Liver (tissue), 9 donors: ENCODE results near the gene RBM46. TPM values are rescaled to one million over a fixed set of nuclear protein-coding genes. Genes with fewer than 3 reads are reported as not detected.

Source experiments
- DNase-seq: peaks from one replicate; pipeline ENCODE4 v3.0.0-alpha.2; 2017; ENCODE audit warnings: low spot score
- H3K27ac ChIP-seq, 2 donors: one replicate each; pipeline ENCODE4 v1.7.0; 2013; ENCODE audit warnings: inconsistent platforms in 2 of 2, low read length in 2 of 2, control low read depth in 1 of 2, low read depth in 1 of 2, mild to moderate bottlenecking in 1 of 2
- H3K27me3 ChIP-seq, 4 donors: one replicate each; pipeline versions ENCODE4 v1.6.1 to v1.7.0; 2013; ENCODE audit warnings: low read length in 3 of 4, inconsistent platforms in 1 of 4, mild to moderate bottlenecking in 1 of 4, moderate library complexity in 1 of 4; ENCODE audit not compliant: control insufficient read depth in 4 of 4, insufficient read depth in 4 of 4
- H3K36me3 ChIP-seq, 4 donors: one replicate each; pipeline versions ENCODE4 v1.6.1 to v1.7.0; 2013; ENCODE audit warnings: low read length in 3 of 4, mild to moderate bottlenecking in 3 of 4, low read depth in 1 of 4, moderate library complexity in 1 of 4; ENCODE audit not compliant: control insufficient read depth in 4 of 4, insufficient read depth in 3 of 4
- H3K4me1 ChIP-seq, 4 donors: one replicate each; pipeline versions ENCODE4 v1.6.1 to v1.7.0; 2013; ENCODE audit warnings: low read length in 3 of 4, mild to moderate bottlenecking in 3 of 4, moderate library complexity in 1 of 4; ENCODE audit not compliant: control insufficient read depth in 4 of 4, insufficient read depth in 4 of 4
- H3K4me3 ChIP-seq, 3 donors: one replicate each; pipeline versions ENCODE4 v1.6.1 to v1.7.0; 2013; ENCODE audit warnings: low read length in 3 of 3, control low read depth in 1 of 3, low read depth in 1 of 3, mild to moderate bottlenecking in 1 of 3
- H3K9ac ChIP-seq, 2 donors: one replicate each; pipeline ENCODE4 v1.7.0; 2013; ENCODE audit warnings: low read length in 2 of 2, mild to moderate bottlenecking in 2 of 2, moderate library complexity in 2 of 2, control low read depth in 1 of 2, low read depth in 1 of 2
- H3K9me3 ChIP-seq, 4 donors: one replicate each; pipeline versions ENCODE4 v1.6.1 to v1.7.0; 2013; ENCODE audit warnings: low read length in 3 of 4; ENCODE audit not compliant: control insufficient read depth in 4 of 4
- EGR1 ChIP-seq, 2 donors: IDR thresholded peaks; 2 replicates each; pipeline ENCODE4 v1.6.1; 2016 to 2018; ENCODE audit warnings: antibody characterized with exemption in 2 of 2, low read depth in 2 of 2
- FOXA1 ChIP-seq: IDR thresholded peaks from 2 replicates; pipeline ENCODE4 v1.6.1; 2016; ENCODE audit warnings: antibody characterized with exemption
- FOXA2 ChIP-seq: IDR thresholded peaks from 2 replicates; pipeline ENCODE4 v1.6.1; 2016; ENCODE audit warnings: antibody characterized with exemption
- GABPA ChIP-seq, 2 donors: IDR thresholded peaks in 1 of 2; conservative IDR thresholded peaks in 1 of 2; 2 replicates each; pipeline ENCODE4 v1.6.1; 2016; ENCODE audit warnings: antibody characterized with exemption in 2 of 2, mild to moderate bottlenecking in 1 of 2, moderate library complexity in 1 of 2
- HNF4A ChIP-seq, 2 donors: conservative IDR thresholded peaks; 2 replicates each; pipeline ENCODE4 v1.6.1; 2016; ENCODE audit warnings: antibody characterized with exemption in 2 of 2, mild to moderate bottlenecking in 2 of 2
- JUND ChIP-seq, 2 donors: IDR thresholded peaks; 2 replicates each; pipeline ENCODE4 v1.6.1; 2016; ENCODE audit warnings: antibody characterized with exemption in 2 of 2
- NR2F2 ChIP-seq: IDR thresholded peaks from 2 replicates; pipeline ENCODE4 v1.6.1; 2016; ENCODE audit warnings: antibody characterized with exemption
- RAD21 ChIP-seq, 2 donors: IDR thresholded peaks; 2 replicates each; pipeline ENCODE4 v1.6.1; 2016; ENCODE audit warnings: antibody characterized with exemption in 2 of 2, mild to moderate bottlenecking in 2 of 2
- RXRA ChIP-seq, 2 donors: IDR thresholded peaks; 2 replicates each; pipeline ENCODE4 v1.6.1; 2017 to 2018; ENCODE audit warnings: antibody characterized with exemption in 2 of 2, mild to moderate bottlenecking in 1 of 2
- SP1 ChIP-seq: IDR thresholded peaks from 2 replicates; pipeline ENCODE4 v1.6.1; 2018; ENCODE audit warnings: antibody characterized with exemption, mild to moderate bottlenecking
- TAF1 ChIP-seq: conservative IDR thresholded peaks from 2 replicates; pipeline ENCODE4 v1.6.1; 2016; ENCODE audit warnings: antibody characterized with exemption, mild to moderate bottlenecking
- YY1 ChIP-seq: IDR thresholded peaks from 2 replicates; pipeline ENCODE4 v1.6.1; 2016; ENCODE audit warnings: antibody characterized with exemption, mild to moderate bottlenecking
- WGBS: extraction: QIAGEN DNeasy Blood & Tissue Kit; methylation state at CpG from one replicate; pipeline ENCODE4 v1.1.7; 2013; 5-methylcytosine and 5-hydroxymethylcytosine counted together
- polyA plus RNA-seq, 2 donors: library from polyadenylated mRNA; stranded (reverse) in 1 of 2; unstranded in 1 of 2; fragments of 200-250 nt in 1 of 2; fragments of >200 nt in 1 of 2; fragmentation: Nextera tagmentation in 1 of 2; extraction: Ambion mirVana in 1 of 2; gene quantifications; one replicate each; pipeline versions ENCODE4 v1.2.1 to v1.2.3, GENCODE V29; 2013 to 2015
- total RNA-seq, 2 donors: library from RNA; depleted of rRNA; stranded (reverse); fragments of >200 nt; gene quantifications; one replicate each; pipeline ENCODE4 v1.2.3, GENCODE V29; 2014
- TF ChIP-seq, protein P1 (sequence below): IDR thresholded peaks from 2 replicates; pipeline ENCODE4 v1.6.1; 2016; ENCODE audit warnings: antibody characterized with exemption
- TF ChIP-seq, protein P2 (sequence below): IDR thresholded peaks from 2 replicates; pipeline ENCODE4 v1.6.1; 2016; ENCODE audit warnings: antibody characterized with exemption
- TF ChIP-seq, protein P3 (sequence below): IDR thresholded peaks from 2 replicates; pipeline ENCODE4 v1.6.1; 2016; ENCODE audit warnings: antibody characterized with exemption, mild to moderate bottlenecking
- TF ChIP-seq, protein P4 (sequence below): IDR thresholded peaks from 2 replicates; pipeline ENCODE4 v1.6.1; 2016; ENCODE audit warnings: antibody characterized with exemption
- TF ChIP-seq, protein P5 (sequence below): fragments of 150-350 bp; IDR thresholded peaks from 2 replicates; pipeline ENCODE4 v1.5.1; 2017; ENCODE audit warnings: improper control_type of control experiment, low read depth, low read length; ENCODE audit not compliant: missing input control
- donor health status: healthy.
- donor health status: healthy.
- donor health status: healthy.
- donor health status: healthy.
- donor health status: healthy.

RBM46 gene
- total and polyA plus RNA-seq, 4 donors = 0.03 to 0.24 (median 0.08) TPM; not detected in 1

DNA sequence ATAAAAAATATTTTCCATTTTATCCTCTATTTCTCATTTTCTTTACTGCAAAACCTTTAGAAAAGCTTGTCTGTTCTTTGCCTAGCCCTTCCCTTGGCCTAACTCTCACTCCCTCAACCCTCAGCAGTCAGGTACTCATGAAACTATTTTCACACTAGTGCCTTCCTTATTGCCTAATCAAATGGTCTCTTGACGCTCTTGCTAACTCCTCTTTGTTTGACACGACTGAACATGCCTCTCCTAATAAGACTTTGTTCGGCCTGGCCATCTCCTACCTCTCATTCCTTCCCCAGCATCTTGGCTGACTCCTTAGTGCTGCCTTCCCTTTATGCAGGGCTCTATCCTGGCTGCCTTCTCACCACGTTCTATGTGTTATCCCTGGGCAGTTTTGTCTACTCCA, 48.4 kb upstream of the RBM46 start:
- Histone ChIP-seq H3K9me3 (no peaks in the 10 kb centered on the region), H3K27ac (no peak overlapping the region), H3K27me3 (no peaks in the 10 kb centered on the region), H3K36me3 (no peaks in the 10 kb centered on the region), H3K4me1 (no peaks in the 10 kb centered on the region), H3K9ac (no peak overlapping the region), H3K4me3 (no peak overlapping the region)
- 87% methylated on average over 4 of the region's 4 CpGs for WGBS
- DNase-seq = no peak
- TF ChIP-seq FOXA1 (no peak), JUND (IDR thresholded peaks at IDR 0.05) (no peak), NR2F2 (no peak), TAF1 (no peak), RAD21 (IDR thresholded peaks at IDR 0.05) (no peak), RXRA (IDR thresholded peaks at IDR 0.05) (no peak), HNF4A (conservative IDR thresholded peaks at IDR 0.05) (no peak)
- TF ChIP-seq, protein P1, sequence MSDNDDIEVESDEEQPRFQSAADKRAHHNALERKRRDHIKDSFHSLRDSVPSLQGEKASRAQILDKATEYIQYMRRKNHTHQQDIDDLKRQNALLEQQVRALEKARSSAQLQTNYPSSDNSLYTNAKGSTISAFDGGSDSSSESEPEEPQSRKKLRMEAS = no peak
- TF ChIP-seq, protein P2, sequence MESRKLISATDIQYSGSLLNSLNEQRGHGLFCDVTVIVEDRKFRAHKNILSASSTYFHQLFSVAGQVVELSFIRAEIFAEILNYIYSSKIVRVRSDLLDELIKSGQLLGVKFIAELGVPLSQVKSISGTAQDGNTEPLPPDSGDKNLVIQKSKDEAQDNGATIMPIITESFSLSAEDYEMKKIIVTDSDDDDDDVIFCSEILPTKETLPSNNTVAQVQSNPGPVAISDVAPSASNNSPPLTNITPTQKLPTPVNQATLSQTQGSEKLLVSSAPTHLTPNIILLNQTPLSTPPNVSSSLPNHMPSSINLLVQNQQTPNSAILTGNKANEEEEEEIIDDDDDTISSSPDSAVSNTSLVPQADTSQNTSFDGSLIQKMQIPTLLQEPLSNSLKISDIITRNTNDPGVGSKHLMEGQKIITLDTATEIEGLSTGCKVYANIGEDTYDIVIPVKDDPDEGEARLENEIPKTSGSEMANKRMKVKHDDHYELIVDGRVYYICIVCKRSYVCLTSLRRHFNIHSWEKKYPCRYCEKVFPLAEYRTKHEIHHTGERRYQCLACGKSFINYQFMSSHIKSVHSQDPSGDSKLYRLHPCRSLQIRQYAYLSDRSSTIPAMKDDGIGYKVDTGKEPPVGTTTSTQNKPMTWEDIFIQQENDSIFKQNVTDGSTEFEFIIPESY = no peak
- TF ChIP-seq, protein P3, sequence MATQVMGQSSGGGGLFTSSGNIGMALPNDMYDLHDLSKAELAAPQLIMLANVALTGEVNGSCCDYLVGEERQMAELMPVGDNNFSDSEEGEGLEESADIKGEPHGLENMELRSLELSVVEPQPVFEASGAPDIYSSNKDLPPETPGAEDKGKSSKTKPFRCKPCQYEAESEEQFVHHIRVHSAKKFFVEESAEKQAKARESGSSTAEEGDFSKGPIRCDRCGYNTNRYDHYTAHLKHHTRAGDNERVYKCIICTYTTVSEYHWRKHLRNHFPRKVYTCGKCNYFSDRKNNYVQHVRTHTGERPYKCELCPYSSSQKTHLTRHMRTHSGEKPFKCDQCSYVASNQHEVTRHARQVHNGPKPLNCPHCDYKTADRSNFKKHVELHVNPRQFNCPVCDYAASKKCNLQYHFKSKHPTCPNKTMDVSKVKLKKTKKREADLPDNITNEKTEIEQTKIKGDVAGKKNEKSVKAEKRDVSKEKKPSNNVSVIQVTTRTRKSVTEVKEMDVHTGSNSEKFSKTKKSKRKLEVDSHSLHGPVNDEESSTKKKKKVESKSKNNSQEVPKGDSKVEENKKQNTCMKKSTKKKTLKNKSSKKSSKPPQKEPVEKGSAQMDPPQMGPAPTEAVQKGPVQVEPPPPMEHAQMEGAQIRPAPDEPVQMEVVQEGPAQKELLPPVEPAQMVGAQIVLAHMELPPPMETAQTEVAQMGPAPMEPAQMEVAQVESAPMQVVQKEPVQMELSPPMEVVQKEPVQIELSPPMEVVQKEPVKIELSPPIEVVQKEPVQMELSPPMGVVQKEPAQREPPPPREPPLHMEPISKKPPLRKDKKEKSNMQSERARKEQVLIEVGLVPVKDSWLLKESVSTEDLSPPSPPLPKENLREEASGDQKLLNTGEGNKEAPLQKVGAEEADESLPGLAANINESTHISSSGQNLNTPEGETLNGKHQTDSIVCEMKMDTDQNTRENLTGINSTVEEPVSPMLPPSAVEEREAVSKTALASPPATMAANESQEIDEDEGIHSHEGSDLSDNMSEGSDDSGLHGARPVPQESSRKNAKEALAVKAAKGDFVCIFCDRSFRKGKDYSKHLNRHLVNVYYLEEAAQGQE = no peak
- TF ChIP-seq, protein P4, sequence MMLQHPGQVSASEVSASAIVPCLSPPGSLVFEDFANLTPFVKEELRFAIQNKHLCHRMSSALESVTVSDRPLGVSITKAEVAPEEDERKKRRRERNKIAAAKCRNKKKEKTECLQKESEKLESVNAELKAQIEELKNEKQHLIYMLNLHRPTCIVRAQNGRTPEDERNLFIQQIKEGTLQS = no peak

DNA sequence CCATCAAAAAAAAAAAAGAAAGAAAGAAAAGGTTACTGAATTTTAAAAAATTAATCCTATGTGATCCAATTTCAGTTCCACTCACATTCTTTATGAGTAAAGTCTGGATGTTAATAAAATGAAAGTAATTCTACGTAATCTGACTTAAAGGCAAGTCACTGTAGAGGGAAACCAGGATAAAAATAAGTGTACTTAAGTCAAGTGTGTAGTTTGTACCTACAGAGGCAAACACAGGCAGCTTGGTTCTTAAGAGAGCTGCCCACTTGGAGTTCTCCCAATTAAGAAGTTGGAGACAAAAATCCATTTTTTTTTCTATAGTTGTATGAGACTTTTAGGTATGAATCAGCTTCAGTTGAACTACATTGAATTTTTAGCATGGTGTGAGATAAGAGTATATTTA, 44.3 kb upstream of the RBM46 start:
- no peak overlapping the region for H3K27ac ChIP-seq
- peaks cover 0 to 3% (median under 1%) of the 10 kb centered on the region in 4 donors for H3K4me1 ChIP-seq
- no peak for DNase-seq
- 92% methylated on average over 1 of the region's 1 CpG for WGBS
- no peak overlapping the region for H3K9ac ChIP-seq
- peaks cover 0 to 2% (median 0%) of the 10 kb centered on the region in 4 donors for H3K27me3 ChIP-seq
- no peaks in the 10 kb centered on the region for H3K36me3 ChIP-seq
- no peak overlapping the region for H3K4me3 ChIP-seq
- TF ChIP-seq JUND (IDR thresholded peaks at IDR 0.05) (no peak), EGR1 (IDR thresholded peaks at IDR 0.05; ENCODE audit: low read depth in 2 of 2) (no peak), GABPA (IDR thresholded peaks at IDR 0.05 in 1 of 2, conservative IDR thresholded peaks at IDR 0.05 in 1 of 2) (no peak), FOXA1 (no peak), TAF1 (no peak), FOXA2 (no peak), YY1 (no peak), HNF4A (conservative IDR thresholded peaks at IDR 0.05) (no peak), NR2F2 (no peak), SP1 (no peak), RAD21 (IDR thresholded peaks at IDR 0.05) (no peak), RXRA (IDR thresholded peaks at IDR 0.05) (no peak)
- TF ChIP-seq, protein P4 = no peak
- TF ChIP-seq, protein P5, sequence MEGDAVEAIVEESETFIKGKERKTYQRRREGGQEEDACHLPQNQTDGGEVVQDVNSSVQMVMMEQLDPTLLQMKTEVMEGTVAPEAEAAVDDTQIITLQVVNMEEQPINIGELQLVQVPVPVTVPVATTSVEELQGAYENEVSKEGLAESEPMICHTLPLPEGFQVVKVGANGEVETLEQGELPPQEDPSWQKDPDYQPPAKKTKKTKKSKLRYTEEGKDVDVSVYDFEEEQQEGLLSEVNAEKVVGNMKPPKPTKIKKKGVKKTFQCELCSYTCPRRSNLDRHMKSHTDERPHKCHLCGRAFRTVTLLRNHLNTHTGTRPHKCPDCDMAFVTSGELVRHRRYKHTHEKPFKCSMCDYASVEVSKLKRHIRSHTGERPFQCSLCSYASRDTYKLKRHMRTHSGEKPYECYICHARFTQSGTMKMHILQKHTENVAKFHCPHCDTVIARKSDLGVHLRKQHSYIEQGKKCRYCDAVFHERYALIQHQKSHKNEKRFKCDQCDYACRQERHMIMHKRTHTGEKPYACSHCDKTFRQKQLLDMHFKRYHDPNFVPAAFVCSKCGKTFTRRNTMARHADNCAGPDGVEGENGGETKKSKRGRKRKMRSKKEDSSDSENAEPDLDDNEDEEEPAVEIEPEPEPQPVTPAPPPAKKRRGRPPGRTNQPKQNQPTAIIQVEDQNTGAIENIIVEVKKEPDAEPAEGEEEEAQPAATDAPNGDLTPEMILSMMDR = no peak
- TF ChIP-seq, protein P1 = no peak
- H3K9me3 ChIP-seq = no peaks in the 10 kb centered on the region
